ENCODE results near the gene ORC1. TPM values are rescaled to one million over a fixed set of nuclear protein-coding genes. Genes with fewer than 3 reads are reported as not detected.

Gene ORC1
- total RNA-seq, result 4.9 and 8.5 TPM in 2 replicates

GRCh38 chr1:52404116-52404974 lies at the start of gene ORC1, which contains the start of gene PRPF38A:
TSS of gene ORC1 (minus strand) at chr1:52404423. CDS start at chr1:52402223, 2,200 bp downstream.
TSS of gene PRPF38A (plus strand) at chr1:52404602. CDS start at chr1:52404750, 148 bp downstream.

GRCh38 chr1:52365746-52366516 lies 38.3 kb downstream of the ORC1 start, which contains the start of gene CC2D1B:
TSS of gene CC2D1B (minus strand) at chr1:52366205. CDS start at chr1:52364620, 1,585 bp downstream.

Other genes starting within 250 kb of the ORC1 start
- gene CC2D1B, start 38.2 kb downstream of the ORC1 start, total RNA-seq, result 16.3 and 17.2 TPM in 2 replicates
- gene PRPF38A, start 179 bp upstream of the ORC1 start, total RNA-seq, result 10.7 and 13.7 TPM in 2 replicates
- gene TUT4, start 148.7 kb upstream of the ORC1 start, total RNA-seq, result 16.6 and 21.3 TPM in 2 replicates
- 25.4 and 37.0 TPM in 2 replicates for gene GPX7, start 197.9 kb upstream of the ORC1 start, total RNA-seq
- gene SHISAL2A, start 228.7 kb upstream of the ORC1 start, total RNA-seq, result not detected in 2 replicates